Measurements from ENCODE around the gene GRK5.

The GRK5 gene

DNA sequence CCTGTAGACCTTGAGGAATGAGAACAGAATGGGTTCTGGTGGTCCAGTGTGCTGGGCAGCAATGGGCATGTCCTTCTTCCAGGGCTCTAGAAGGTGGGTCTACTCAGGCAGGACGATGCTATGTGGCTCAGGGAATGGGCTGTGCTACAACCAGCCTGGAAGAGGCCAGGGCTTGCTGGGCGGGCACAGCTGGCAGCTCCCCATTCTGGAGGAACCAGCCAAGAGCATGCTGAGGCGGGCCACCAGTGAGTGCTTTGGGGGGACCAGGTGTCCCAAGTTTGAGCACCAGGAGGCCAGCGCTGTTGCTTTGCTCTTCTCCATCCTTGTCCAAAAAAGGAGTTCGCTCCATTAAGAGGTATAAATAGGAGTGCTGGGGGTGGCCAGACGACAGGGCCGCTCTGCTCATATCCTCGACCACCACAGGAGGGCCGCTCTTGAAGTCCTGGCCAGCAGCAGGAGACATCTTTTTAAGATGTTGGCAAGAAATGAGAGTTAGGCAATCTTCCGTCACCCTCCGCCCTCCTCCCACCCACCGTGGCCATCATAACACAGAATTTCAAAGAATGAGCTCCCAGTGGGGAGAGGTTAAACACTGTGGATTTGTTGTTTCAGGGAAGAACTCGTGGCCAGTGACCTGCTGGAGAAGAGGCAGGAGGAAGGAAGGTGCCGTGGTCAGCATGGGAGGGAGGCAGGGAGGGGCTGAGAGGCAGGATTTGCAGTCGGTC lies 141.3 kb downstream of the GRK5 start:
- no peak for DNase-seq

DNA sequence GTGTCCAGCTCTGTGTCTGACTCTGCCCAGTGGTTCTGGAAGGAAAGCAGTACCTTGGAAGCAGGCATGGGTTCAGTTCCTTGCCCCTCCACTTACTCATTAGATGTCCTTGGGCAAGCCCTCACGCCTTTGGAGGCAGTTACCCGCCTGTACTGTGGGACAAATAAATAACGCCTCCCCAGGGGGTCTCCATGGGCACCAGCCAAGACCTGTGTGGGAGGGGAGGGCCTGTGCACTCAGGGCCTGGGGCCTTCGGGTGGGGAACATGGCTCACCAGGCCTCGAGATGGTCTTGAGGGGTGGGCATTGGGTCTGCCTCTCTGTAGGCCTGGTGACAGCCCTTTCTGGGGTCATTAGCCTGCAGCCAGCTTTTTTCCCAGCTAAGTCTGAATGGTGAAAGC lies 142.0 kb downstream of the GRK5 start:
- DNase-seq, result no peak

DNA sequence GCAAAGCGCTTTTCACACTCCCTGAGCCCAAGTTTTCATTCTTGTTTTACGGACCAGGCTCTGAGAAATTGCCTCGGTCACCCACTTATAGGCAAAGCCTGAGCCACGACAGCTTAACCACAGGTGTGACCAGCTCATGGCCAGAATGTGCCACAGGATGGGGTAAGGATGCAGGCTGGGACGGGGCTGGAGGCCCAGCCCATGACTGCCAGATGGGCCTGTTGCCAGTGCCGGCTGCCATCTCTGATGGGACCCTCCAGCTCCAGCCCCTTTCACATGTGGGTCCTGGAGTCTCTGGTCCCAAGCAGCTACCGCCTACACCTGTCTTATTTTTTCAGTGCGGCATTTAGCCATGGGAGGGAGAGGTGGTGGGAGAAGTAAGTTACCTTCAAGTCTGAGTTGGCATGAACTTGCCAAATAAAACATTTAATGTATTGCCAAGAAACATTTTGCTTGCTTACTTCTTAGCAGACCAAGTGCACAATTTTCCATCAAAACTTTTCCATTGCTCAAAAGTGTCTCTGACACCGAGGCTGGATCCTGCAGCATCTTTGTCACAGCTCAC lies 142.6 kb downstream of the GRK5 start:
- no peak for DNase-seq

DNA sequence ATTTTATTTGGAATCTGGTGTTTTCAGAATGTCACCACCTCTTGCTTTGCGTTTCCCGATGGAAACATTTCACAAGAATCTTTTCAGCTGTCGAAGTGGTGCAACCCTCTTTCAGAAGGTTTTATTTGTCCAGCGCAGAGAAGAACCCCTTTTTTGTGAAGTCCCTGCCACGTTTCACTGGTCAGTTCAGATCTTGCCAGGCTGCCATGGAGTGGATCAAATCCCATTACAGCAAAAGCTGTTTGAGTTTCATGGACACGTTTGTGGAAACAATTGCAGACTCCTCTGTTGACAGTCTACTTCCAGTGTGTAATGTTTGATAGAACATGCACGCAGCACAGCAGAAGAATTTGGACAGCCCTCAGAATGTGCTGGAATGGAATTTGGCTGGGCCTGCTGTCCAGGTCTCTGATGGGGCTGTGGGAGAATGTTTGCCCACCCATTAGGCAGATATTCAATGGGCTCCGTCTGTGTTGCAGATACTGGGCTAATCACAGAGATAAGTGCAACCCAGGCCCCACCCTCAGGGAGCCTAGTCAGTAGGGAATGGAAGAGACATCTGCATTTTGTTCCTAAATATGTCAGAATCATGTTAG lies 143.2 kb downstream of the GRK5 start:
- no peak for DNase-seq

DNA sequence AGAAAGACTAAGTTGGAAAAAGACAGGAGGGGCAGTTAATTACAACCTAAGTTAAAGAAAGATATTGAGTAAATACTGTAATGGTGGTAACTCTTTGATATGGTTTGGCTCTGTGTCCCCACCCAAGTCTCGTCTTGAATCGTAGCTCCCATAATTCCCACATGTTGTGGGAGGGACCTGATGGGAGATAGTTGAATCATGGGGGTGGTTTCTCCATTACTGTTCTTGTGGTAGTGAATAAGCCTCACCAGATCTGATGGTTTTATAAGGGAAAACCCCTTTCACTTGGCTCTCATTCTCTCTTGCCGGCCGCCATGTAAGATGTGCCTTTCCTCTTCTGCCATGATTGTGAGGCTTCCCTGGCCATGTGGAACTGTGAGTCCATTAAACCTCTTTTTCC lies 143.8 kb downstream of the GRK5 start:
- DNase-seq, result no peak

DNA sequence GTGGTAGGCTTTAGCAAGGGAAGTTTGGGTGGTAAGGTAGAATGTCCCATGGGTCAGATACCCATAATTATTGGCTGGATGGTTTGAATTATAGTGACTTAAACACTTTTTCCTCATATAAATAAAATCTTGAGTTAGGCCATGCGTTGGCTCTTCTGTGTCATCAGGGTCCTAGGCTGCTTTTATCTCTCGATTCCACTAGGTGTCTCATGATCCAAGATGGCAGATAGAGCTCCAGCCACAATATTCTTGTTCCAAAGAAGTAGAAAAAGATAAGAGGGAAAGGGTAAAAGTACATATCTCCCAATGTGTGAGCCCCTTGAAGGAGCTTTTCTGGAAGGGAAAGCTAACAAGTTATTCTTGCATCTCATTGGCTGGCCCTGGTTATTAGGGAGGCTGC lies 144.7 kb downstream of the GRK5 start:
- no peak for DNase-seq

DNA sequence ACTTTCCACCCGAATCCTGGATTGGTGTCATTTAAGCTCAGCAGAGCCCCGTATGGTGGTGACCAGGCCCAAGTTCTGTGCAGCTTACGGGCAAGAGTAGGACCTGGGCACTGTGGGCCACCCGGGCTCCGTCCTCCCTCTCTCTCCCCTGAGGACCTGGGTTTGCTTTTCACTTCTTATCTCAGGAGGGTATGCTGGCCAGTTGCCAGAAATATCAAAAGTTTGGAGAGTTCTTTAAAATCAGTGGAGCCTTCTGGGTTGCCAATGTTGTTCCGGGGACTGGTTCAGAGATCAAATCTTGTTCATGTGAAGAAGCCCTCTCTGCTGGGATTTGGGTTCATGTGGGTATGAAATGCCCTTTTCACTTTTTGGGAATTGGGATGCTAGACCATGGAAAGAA lies 145.4 kb downstream of the GRK5 start:
- no peak for DNase-seq

DNA sequence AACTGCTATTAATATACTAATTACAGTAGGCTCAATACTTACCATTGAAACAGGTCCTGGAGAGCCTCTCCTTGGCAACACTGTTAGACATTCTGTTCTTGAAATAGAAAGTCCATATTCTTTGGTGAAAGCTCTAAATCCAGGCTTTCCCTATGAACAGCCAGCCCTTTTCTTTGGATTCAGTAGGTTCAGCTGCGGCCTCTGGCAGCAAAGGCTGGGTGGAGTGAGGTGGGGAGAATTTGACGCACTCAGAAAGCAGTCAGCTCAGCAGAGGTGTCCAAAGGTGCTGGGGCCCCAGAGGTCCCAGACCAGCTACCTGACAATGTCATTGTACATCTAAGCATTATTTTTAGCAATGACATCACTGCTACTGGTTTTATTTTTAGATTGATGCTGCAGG lies 146.1 kb downstream of the GRK5 start:
- DNase-seq, result no peak

DNA sequence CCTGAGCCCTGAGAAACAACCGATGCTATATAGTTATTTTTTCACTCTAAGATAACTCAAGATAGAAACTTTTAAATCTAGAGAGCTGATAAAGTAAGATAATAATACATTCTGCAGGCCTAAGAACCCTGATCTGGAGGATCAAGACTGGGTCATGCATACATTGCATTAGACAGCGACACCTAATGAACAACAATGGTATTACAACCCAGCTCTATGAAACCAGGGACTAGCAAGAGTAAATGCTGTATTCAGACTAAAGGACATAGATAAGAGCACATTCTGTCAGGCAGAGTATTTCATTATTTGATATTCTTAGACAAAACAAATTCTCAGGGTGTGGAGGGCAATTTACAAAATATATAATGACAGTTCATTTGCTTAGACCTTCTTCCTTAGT lies 148.6 kb downstream of the GRK5 start:
- DNase-seq, result no peak

DNA sequence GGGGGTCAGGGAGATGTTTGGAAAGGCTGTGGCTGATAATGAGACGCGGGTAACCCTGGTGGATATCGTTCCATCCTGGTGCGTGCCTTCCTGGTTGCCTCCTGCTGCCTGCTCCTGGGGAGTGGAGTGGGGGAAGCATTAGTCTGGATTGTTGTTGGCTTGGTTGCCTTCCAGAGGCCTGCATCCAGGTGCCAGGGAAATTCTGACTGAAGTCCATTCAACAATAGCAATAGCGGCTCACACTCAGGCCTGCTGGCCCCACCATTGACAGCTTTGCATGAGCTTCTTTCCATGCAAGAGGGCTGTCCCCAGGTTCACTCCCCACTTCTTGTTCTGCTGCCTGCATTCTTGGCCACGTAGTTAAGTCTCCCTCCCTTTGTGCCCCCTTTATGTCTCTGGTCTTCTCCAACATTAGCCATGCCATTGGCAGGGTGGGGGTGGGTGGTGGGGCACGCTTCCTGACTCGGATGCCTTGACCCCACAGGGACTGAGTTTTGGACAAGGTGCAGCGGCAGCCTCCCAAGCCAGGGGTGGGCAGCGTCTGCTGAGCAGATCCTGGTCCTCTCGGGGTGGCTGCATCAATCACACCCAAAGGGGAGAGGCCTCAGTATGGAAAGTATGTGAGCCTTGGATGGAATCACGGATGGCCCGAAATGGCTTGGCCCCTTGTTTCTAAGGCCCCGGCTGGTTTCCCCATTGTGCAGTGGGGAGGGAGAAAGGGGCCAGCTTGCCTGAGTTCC lies 150.2 kb downstream of the GRK5 start:
- DNase-seq, result no peak

DNA sequence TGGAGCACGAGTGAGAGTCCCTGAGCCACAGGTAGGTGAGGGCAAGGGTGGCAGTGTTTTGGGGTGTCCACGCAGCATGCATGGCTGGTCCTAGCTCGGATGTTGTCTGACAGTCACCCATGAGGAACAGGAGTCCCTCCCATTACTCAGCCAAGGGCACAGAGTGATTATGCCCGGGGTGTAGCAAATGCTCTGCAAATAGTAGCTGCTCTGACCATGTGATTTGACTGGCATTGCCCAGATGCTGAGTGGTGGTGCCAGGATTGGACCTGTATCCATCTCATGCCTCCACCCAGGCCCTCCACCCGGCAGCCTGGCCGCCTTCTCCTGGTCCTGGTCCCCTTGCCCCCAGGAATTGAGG lies 150.8 kb downstream of the GRK5 start:
- no peak for DNase-seq

DNA sequence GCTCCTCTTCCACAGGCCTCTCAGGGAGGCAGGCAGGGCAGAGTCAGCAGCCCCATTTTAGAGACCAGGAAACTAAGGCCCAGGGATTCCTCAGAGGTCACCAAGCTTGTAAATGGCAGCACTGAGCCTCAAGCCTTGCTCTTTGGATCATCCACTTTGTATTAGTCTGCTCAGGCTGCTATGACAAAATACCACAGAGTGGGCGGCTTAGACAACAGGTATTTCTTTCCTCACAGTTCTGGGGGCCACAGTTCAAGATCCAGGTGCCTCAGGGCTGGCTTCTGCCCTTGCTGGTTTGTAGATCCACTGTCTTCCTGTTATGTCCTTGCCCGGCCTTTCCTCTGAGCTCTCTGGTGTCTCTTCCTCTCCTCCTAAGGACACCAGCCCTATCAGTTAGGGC lies 151.2 kb downstream of the GRK5 start:
- DNase-seq, result no peak

DNA sequence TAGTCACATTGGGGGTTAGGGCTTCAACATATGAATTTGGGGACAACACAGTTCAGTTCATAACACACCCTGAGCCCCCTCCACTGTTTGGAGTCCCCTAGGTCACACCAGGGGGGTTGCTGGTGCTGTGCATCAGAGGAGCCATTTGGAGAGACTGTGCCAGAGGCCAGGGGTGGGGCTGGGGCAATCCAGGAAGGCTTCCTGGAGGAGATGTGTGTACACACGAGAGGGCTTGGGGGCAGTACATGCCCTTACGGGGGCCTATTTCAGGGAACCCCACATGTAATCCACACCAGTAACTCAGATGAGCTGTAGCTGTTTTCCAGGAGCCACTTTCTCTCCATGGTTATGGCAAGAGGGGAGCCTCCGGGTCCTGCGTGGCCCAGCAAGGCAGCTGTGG lies 151.7 kb downstream of the GRK5 start:
- no peak for DNase-seq

DNA sequence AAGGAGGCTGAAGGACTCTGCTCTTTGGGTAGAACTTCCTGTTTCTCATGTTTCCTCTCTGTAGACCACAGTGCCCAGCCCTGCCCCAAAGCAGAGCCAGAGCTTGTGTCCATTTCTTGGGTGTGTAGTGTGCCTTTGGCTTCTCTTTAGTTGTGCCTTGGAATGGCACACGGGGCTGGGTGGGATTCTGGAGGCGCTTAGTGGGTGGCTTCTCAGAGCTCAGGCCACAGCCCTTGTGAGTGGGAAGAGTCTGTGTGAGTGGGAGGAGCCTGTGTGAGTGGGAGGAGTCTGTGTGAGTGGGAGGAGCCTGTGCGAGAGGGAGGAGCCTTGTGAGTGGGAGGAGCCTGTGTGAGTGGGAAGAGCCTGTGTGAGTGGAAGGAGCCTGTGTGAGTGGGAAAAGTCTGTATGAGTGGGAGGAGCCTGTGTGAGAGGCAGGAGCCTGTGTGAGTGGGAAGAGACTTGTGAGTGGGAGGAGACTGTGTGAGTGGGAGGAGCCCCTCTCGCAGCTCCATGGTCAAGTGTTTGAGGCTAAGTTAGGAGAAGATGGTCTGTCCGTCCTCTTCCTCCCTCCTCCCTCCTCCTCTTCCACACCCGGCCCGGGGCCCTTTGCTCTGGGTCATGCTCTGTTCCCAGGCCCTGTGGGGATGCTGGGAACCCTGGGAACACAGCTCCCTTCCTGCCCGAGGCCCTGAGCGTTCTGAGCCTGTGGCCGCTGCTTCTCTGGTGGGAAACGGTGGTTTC lies 153.0 kb downstream of the GRK5 start:
- no peak for DNase-seq

DNA sequence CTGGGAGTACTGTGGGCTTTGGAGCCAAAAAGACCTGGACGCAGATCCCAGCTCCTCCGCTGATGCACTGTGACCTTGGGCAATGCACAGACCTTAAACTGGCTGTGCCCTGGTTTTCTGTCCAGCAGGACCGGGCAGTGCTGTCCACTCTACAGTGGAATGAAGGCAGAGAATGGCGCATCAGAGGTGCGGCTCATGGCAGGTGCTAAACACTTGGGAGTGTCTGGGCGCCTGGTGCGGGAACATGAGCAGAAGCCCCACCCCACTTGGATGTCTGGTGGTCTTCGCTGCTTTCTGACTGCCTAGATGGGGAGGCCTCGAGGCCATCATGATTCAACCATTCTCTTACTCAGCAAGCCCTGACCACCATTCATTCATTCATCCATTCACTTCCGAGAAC lies 153.7 kb downstream of the GRK5 start:
- DNase-seq, result no peak

DNA sequence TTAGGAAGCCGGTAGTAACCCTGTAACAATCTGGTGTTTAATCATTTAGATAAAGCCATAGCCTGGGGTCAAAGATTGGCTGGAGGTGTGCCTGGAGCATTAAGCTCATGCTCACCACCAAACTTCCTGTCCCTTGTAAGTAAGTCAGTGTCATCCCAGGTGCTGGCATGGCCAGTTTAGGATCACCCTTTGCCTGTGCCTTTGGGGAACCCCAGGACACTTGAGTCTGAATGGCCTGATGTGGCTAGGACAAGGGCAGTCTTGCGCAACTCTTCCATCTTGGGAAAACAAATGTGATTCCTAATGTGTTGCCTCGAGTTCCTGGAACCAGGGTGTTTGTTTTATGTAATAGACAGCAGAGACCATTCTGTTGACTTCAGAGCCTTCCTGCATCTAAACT lies 154.8 kb downstream of the GRK5 start:
- no peak for DNase-seq

DNA sequence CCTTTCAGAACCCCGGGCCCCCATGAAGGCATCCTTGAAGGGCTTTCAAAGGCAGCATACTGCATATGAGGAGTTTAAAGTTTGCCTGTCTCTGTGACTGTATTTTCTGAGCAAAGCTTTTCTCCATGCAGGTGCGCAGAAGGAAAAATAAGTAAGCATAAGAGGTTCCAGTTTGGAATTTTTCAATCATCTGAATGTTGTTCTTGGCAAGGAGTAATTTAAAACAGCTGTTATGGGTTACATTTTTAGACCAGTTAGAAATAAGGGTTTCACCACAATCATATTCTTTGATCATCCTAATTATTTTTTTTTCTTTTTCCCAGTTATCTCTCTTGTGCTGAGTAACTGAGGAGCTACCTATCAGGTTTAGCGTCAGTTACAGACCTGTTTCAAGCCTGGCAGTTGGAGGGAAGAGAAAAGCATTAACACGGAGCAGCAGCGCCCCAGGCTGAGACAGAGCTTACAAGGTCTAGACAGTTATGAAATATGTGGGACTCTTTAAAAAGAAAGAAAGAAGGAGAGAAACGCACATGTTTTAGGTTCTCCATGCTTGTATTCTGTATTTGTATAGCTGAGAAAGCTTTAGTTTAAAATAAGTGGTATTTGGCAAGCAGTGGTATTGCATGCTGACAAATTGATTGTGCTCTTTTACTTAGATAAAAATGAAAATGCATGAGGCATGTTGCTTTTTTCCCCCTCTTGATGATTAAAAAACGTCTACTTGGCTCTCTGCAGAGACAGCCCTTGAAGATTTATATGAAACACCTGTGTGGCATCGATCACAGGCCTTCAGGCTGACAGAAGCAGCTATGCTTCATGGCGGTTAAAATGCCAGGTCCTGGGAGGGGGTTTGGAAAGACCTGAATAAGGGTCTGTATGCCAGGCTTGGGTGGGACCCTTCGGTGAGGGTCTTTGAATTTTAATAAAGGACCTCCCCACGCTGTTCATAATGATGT lies 157.6 kb downstream of the GRK5 start:
- DNase-seq, result no peak

DNA sequence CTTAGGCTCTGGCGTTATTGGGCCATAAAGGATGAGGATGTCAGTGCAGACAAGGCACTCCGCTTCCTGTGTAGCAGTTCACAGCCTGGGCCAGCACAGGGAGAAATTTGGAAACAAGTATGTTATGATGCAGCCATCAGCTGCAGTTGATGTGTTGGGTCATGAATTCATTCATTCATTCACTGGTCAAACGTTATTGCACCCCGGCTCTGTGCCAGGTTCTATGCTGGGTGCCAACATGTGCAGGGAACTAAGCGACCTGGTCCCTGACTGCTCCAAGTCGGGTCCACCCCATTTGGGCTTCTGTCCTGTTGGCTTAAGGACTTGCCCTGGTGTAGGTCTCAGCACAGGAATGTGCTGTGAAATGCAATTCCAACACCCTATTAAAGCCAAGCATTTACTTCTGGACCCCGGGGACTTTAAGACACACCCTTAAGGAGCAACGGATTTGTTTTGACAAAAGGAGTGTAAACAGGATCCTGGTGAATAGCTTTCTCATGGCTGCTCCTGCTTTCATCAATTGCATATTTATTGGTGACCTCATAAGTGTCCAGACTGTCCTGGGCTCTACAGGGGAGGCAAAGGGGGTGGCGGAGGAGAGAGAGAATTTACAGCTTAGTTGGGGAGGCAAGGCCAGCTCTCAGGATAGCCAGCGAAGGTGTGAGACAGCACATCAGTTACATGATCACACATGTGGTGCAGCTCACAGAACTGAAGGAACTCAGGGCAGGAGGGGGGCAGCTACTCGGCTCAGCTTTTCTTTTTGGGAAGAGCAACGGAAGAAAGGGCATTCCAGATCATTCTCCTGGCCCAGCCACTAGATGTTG lies 158.6 kb downstream of the GRK5 start:
- DNase-seq, result no peak

DNA sequence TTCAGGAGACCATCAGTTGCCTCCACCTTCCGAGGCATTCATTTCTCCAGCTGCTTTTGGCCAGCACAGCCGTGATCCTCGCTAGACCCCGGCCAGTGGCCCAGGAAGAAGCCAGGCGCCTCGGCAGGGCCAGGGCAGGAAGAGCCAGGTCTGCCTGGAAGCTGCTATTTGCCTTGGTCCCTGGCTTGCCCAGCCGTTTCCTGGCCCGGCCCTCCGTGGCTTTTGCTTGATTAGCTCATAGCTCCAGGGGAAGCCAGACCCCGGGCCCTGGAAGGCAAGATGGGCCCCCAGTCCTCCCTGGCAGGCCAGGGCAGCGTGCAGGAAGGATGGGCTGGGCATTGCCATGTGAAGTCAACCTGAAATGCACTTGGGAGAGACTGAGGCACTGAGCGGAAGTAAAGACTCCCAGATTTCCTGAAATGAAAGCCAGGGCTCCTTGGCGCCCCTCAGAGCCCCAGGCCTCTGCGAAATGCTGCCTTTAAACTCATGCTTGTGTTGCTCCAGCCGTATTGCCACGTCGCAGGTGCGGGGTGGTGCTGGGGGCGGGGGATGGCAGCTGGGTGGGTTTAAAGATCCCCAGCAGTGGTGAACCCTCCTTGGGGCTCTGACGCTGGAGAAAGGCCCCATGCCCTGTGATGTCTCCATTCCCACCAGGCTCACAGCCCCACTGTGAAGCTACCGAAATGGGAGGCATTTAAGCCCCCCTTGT lies 160.6 kb downstream of the GRK5 start:
- no peak for DNase-seq

DNA sequence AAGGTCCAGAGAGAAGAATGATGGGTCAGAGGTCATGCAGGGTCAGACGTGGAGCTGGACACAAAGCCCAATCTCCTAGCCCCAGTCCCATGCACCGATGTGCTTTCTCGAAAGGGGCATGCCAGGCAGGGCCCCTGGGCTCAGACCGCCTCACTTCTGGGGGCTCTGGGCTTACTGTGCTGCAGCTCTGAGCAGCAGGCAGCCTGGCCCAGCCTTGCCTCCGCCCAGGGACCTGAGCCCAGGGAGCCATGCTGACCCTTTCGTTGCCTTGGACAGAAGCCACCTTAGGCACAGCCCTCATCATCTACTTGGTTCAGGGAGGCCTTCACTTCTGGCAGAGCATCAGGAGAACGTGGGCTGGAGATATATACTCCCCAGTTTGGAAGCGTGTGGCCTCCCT lies 161.2 kb downstream of the GRK5 start:
- no peak for DNase-seq
